Liver (tissue), 9 donors: ENCODE data around the gene NRG2. TPM values are rescaled to one million over a fixed set of nuclear protein-coding genes. Genes with fewer than 3 reads are reported as not detected.

ENCODE experiments used
- DNase-seq: peaks from one replicate; pipeline ENCODE4 v3.0.0-alpha.2; 2017; ENCODE audit warnings: low spot score
- H3K27ac ChIP-seq, 2 donors: one replicate each; pipeline ENCODE4 v1.7.0; 2013; ENCODE audit warnings: inconsistent platforms in 2 of 2, low read length in 2 of 2, control low read depth in 1 of 2, low read depth in 1 of 2, mild to moderate bottlenecking in 1 of 2
- H3K27me3 ChIP-seq, 4 donors: one replicate each; pipeline versions ENCODE4 v1.6.1 to v1.7.0; 2013; ENCODE audit warnings: low read length in 3 of 4, inconsistent platforms in 1 of 4, mild to moderate bottlenecking in 1 of 4, moderate library complexity in 1 of 4; ENCODE audit not compliant: control insufficient read depth in 4 of 4, insufficient read depth in 4 of 4
- H3K36me3 ChIP-seq, 4 donors: one replicate each; pipeline versions ENCODE4 v1.6.1 to v1.7.0; 2013; ENCODE audit warnings: low read length in 3 of 4, mild to moderate bottlenecking in 3 of 4, low read depth in 1 of 4, moderate library complexity in 1 of 4; ENCODE audit not compliant: control insufficient read depth in 4 of 4, insufficient read depth in 3 of 4
- H3K4me1 ChIP-seq, 4 donors: one replicate each; pipeline versions ENCODE4 v1.6.1 to v1.7.0; 2013; ENCODE audit warnings: low read length in 3 of 4, mild to moderate bottlenecking in 3 of 4, moderate library complexity in 1 of 4; ENCODE audit not compliant: control insufficient read depth in 4 of 4, insufficient read depth in 4 of 4
- H3K4me3 ChIP-seq, 3 donors: one replicate each; pipeline versions ENCODE4 v1.6.1 to v1.7.0; 2013; ENCODE audit warnings: low read length in 3 of 3, control low read depth in 1 of 3, low read depth in 1 of 3, mild to moderate bottlenecking in 1 of 3
- H3K9ac ChIP-seq, 2 donors: one replicate each; pipeline ENCODE4 v1.7.0; 2013; ENCODE audit warnings: low read length in 2 of 2, mild to moderate bottlenecking in 2 of 2, moderate library complexity in 2 of 2, control low read depth in 1 of 2, low read depth in 1 of 2
- H3K9me3 ChIP-seq, 4 donors: one replicate each; pipeline versions ENCODE4 v1.6.1 to v1.7.0; 2013; ENCODE audit warnings: low read length in 3 of 4; ENCODE audit not compliant: control insufficient read depth in 4 of 4
- EGR1 ChIP-seq, 2 donors: IDR thresholded peaks; 2 replicates each; pipeline ENCODE4 v1.6.1; 2016 to 2018; ENCODE audit warnings: antibody characterized with exemption in 2 of 2, low read depth in 2 of 2
- FOXA1 ChIP-seq: IDR thresholded peaks from 2 replicates; pipeline ENCODE4 v1.6.1; 2016; ENCODE audit warnings: antibody characterized with exemption
- FOXA2 ChIP-seq: IDR thresholded peaks from 2 replicates; pipeline ENCODE4 v1.6.1; 2016; ENCODE audit warnings: antibody characterized with exemption
- GABPA ChIP-seq, 2 donors: IDR thresholded peaks in 1 of 2; conservative IDR thresholded peaks in 1 of 2; 2 replicates each; pipeline ENCODE4 v1.6.1; 2016; ENCODE audit warnings: antibody characterized with exemption in 2 of 2, mild to moderate bottlenecking in 1 of 2, moderate library complexity in 1 of 2
- HNF4A ChIP-seq, 2 donors: conservative IDR thresholded peaks; 2 replicates each; pipeline ENCODE4 v1.6.1; 2016; ENCODE audit warnings: antibody characterized with exemption in 2 of 2, mild to moderate bottlenecking in 2 of 2
- HNF4G ChIP-seq: IDR thresholded peaks from 2 replicates; pipeline ENCODE4 v1.6.1; 2016; ENCODE audit warnings: antibody characterized with exemption
- JUND ChIP-seq, 2 donors: IDR thresholded peaks; 2 replicates each; pipeline ENCODE4 v1.6.1; 2016; ENCODE audit warnings: antibody characterized with exemption in 2 of 2
- NR2F2 ChIP-seq: IDR thresholded peaks from 2 replicates; pipeline ENCODE4 v1.6.1; 2016; ENCODE audit warnings: antibody characterized with exemption
- RAD21 ChIP-seq, 2 donors: IDR thresholded peaks; 2 replicates each; pipeline ENCODE4 v1.6.1; 2016; ENCODE audit warnings: antibody characterized with exemption in 2 of 2, mild to moderate bottlenecking in 2 of 2
- RXRA ChIP-seq, 2 donors: IDR thresholded peaks; 2 replicates each; pipeline ENCODE4 v1.6.1; 2017 to 2018; ENCODE audit warnings: antibody characterized with exemption in 2 of 2, mild to moderate bottlenecking in 1 of 2
- SP1 ChIP-seq: IDR thresholded peaks from 2 replicates; pipeline ENCODE4 v1.6.1; 2018; ENCODE audit warnings: antibody characterized with exemption, mild to moderate bottlenecking
- TAF1 ChIP-seq: conservative IDR thresholded peaks from 2 replicates; pipeline ENCODE4 v1.6.1; 2016; ENCODE audit warnings: antibody characterized with exemption, mild to moderate bottlenecking
- YY1 ChIP-seq: IDR thresholded peaks from 2 replicates; pipeline ENCODE4 v1.6.1; 2016; ENCODE audit warnings: antibody characterized with exemption, mild to moderate bottlenecking
- WGBS: extraction: QIAGEN DNeasy Blood & Tissue Kit; methylation state at CpG from one replicate; pipeline ENCODE4 v1.1.7; 2013; 5-methylcytosine and 5-hydroxymethylcytosine counted together
- polyA plus RNA-seq, 2 donors: library from polyadenylated mRNA; stranded (reverse) in 1 of 2; unstranded in 1 of 2; fragments of 200-250 nt in 1 of 2; fragments of >200 nt in 1 of 2; fragmentation: Nextera tagmentation in 1 of 2; extraction: Ambion mirVana in 1 of 2; gene quantifications; one replicate each; pipeline versions ENCODE4 v1.2.1 to v1.2.3, GENCODE V29; 2013 to 2015
- total RNA-seq, 2 donors: library from RNA; depleted of rRNA; stranded (reverse); fragments of >200 nt; gene quantifications; one replicate each; pipeline ENCODE4 v1.2.3, GENCODE V29; 2014
- TF ChIP-seq, protein P1 (sequence below): IDR thresholded peaks from 2 replicates; pipeline ENCODE4 v1.6.1; 2016; ENCODE audit warnings: antibody characterized with exemption
- TF ChIP-seq, protein P2 (sequence below): IDR thresholded peaks from 2 replicates; pipeline ENCODE4 v1.6.1; 2016; ENCODE audit warnings: antibody characterized with exemption
- TF ChIP-seq, protein P3 (sequence below): IDR thresholded peaks from 2 replicates; pipeline ENCODE4 v1.6.1; 2016; ENCODE audit warnings: antibody characterized with exemption, mild to moderate bottlenecking
- TF ChIP-seq, protein P4 (sequence below): fragments of 150-350 bp; IDR thresholded peaks from 2 replicates; pipeline ENCODE4 v1.5.1; 2017; ENCODE audit warnings: improper control_type of control experiment, low read depth, low read length; ENCODE audit not compliant: missing input control
- TF ChIP-seq, protein P5 (sequence below): IDR thresholded peaks from 2 replicates; pipeline ENCODE4 v1.6.1; 2016; ENCODE audit warnings: antibody characterized with exemption
- donor health status: healthy.
- donor health status: healthy.
- donor health status: healthy.
- donor health status: healthy.
- donor health status: healthy.

Gene NRG2
- total and polyA plus RNA-seq, 4 donors = 0.07 to 0.08 TPM; not detected in 2

DNA sequence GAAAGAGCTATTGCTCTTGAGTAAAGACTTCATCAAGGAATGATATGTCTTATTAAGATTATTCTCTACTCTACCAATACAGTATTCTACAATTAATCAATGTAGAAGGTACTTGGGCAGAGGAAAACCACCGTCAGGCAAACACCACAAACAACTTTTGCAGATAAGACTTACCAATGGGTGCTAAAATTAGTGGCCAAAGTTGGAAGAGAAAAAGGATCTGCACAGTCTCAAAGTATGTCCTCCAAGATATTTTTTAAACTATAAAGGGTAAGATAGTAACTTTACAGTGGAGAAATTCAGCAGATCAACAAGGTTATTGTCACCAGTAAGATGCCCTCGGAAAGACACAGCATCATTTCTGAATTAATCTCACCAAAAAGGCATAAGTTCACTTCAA, 38.9 kb downstream of the NRG2 start:
- Histone ChIP-seq H3K9ac (no peak overlapping the region), H3K36me3 (no peaks in the 10 kb centered on the region), H3K27me3 (no peaks in the 10 kb centered on the region), H3K4me3 (no peak overlapping the region), H3K4me1 (no peaks in the 10 kb centered on the region), H3K9me3 (no peaks in the 10 kb centered on the region), H3K27ac (no peak overlapping the region)
- TF ChIP-seq, protein P1, sequence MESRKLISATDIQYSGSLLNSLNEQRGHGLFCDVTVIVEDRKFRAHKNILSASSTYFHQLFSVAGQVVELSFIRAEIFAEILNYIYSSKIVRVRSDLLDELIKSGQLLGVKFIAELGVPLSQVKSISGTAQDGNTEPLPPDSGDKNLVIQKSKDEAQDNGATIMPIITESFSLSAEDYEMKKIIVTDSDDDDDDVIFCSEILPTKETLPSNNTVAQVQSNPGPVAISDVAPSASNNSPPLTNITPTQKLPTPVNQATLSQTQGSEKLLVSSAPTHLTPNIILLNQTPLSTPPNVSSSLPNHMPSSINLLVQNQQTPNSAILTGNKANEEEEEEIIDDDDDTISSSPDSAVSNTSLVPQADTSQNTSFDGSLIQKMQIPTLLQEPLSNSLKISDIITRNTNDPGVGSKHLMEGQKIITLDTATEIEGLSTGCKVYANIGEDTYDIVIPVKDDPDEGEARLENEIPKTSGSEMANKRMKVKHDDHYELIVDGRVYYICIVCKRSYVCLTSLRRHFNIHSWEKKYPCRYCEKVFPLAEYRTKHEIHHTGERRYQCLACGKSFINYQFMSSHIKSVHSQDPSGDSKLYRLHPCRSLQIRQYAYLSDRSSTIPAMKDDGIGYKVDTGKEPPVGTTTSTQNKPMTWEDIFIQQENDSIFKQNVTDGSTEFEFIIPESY = no peak
- TF ChIP-seq, protein P2, sequence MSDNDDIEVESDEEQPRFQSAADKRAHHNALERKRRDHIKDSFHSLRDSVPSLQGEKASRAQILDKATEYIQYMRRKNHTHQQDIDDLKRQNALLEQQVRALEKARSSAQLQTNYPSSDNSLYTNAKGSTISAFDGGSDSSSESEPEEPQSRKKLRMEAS = no peak
- TF ChIP-seq, protein P3, sequence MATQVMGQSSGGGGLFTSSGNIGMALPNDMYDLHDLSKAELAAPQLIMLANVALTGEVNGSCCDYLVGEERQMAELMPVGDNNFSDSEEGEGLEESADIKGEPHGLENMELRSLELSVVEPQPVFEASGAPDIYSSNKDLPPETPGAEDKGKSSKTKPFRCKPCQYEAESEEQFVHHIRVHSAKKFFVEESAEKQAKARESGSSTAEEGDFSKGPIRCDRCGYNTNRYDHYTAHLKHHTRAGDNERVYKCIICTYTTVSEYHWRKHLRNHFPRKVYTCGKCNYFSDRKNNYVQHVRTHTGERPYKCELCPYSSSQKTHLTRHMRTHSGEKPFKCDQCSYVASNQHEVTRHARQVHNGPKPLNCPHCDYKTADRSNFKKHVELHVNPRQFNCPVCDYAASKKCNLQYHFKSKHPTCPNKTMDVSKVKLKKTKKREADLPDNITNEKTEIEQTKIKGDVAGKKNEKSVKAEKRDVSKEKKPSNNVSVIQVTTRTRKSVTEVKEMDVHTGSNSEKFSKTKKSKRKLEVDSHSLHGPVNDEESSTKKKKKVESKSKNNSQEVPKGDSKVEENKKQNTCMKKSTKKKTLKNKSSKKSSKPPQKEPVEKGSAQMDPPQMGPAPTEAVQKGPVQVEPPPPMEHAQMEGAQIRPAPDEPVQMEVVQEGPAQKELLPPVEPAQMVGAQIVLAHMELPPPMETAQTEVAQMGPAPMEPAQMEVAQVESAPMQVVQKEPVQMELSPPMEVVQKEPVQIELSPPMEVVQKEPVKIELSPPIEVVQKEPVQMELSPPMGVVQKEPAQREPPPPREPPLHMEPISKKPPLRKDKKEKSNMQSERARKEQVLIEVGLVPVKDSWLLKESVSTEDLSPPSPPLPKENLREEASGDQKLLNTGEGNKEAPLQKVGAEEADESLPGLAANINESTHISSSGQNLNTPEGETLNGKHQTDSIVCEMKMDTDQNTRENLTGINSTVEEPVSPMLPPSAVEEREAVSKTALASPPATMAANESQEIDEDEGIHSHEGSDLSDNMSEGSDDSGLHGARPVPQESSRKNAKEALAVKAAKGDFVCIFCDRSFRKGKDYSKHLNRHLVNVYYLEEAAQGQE = no peak
- TF ChIP-seq FOXA1 (no peak), JUND (IDR thresholded peaks at IDR 0.05) (no peak), YY1 (no peak), SP1 (no peak), FOXA2 (no peak), RXRA (IDR thresholded peaks at IDR 0.05) (no peak), HNF4G (no peak), NR2F2 (no peak), EGR1 (IDR thresholded peaks at IDR 0.05; ENCODE audit: low read depth in 2 of 2) (no peak), TAF1 (no peak), GABPA (IDR thresholded peaks at IDR 0.05 in 1 of 2, conservative IDR thresholded peaks at IDR 0.05 in 1 of 2) (no peak), HNF4A (conservative IDR thresholded peaks at IDR 0.05) (no peak)
- TF ChIP-seq, protein P4, sequence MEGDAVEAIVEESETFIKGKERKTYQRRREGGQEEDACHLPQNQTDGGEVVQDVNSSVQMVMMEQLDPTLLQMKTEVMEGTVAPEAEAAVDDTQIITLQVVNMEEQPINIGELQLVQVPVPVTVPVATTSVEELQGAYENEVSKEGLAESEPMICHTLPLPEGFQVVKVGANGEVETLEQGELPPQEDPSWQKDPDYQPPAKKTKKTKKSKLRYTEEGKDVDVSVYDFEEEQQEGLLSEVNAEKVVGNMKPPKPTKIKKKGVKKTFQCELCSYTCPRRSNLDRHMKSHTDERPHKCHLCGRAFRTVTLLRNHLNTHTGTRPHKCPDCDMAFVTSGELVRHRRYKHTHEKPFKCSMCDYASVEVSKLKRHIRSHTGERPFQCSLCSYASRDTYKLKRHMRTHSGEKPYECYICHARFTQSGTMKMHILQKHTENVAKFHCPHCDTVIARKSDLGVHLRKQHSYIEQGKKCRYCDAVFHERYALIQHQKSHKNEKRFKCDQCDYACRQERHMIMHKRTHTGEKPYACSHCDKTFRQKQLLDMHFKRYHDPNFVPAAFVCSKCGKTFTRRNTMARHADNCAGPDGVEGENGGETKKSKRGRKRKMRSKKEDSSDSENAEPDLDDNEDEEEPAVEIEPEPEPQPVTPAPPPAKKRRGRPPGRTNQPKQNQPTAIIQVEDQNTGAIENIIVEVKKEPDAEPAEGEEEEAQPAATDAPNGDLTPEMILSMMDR = no peak
- TF ChIP-seq, protein P5, sequence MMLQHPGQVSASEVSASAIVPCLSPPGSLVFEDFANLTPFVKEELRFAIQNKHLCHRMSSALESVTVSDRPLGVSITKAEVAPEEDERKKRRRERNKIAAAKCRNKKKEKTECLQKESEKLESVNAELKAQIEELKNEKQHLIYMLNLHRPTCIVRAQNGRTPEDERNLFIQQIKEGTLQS = no peak
- no peak for DNase-seq
- WGBS = 72% methylated on average over 2 of the region's 2 CpGs

DNA sequence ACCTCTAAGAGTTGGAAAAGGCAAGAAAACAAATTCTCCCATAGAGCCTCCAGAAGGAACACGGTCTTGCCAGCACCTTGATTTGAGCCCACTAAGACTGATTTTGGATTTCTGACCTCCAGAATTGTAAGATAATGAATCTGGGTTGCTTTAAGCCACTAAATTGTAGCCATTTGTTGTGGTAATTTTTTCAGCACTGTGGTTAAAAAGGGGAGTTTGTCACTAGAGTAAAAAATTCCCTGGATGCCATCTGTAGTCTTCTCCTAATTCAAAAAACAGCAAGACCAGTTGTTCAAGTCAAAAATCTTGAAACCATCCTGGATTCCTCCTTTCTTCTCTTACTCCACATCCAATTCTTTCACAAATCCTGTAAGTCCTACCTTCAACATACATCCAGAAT, 39.6 kb downstream of the NRG2 start:
- Histone ChIP-seq H3K9ac (no peak overlapping the region), H3K4me3 (no peak overlapping the region), H3K36me3 (no peaks in the 10 kb centered on the region), H3K27ac (no peak overlapping the region), H3K27me3 (no peaks in the 10 kb centered on the region), H3K4me1 (no peaks in the 10 kb centered on the region), H3K9me3 (no peaks in the 10 kb centered on the region)
- WGBS = 72% methylated on average over 1 of the region's 1 CpG
- TF ChIP-seq NR2F2 = no peak
- TF ChIP-seq RAD21 (IDR thresholded peaks at IDR 0.05) = no peak
- TF ChIP-seq, protein P5 = no peak
- TF ChIP-seq JUND (IDR thresholded peaks at IDR 0.05) = no peak
- TF ChIP-seq SP1 = no peak
- no peak for TF ChIP-seq YY1
- TF ChIP-seq HNF4G = no peak
- DNase-seq = no peak
